Right lobe of liver (tissue), 6 donors: ENCODE measurements around the gene KIF25. TPM values are rescaled to one million over a fixed set of nuclear protein-coding genes. Genes with fewer than 3 reads are reported as not detected.
A peak's percentile ranks its signal among the peaks of the same experiment; 100 is the strongest.

Experiments used
- ATAC-seq, 4 donors: fragments of 200-7000 bp; cut with Tn5 transposase; one replicate each; pipeline ENCODE4 v1.9.1; 2020; ENCODE audit warnings: mild to moderate bottlenecking in 4 of 4, moderate library complexity in 4 of 4
- DNase-seq, 3 donors: peaks; one replicate each; pipeline ENCODE4 v3.0.0-alpha.2; 2020
- H3K27ac ChIP-seq, 3 donors: fragments of 200-600 bp; one replicate each; pipeline ENCODE4 v1.8.0; 2022
- H3K27me3 ChIP-seq, 2 donors: fragments of 200-600 bp; one replicate each; pipeline ENCODE4 v1.8.0; 2022
- H3K36me3 ChIP-seq, 4 donors: fragments of 200-600 bp; sonication (generic) in 1 of 4; one replicate each; pipeline versions ENCODE4 v1.5.1 to v1.8.0; 2017 to 2022; ENCODE audit warnings: control low read depth in 1 of 4
- H3K4me1 ChIP-seq, 4 donors: fragments of 200-600 bp; sonication (generic) in 1 of 4; one replicate each; pipeline versions ENCODE4 v1.5.1 to v1.8.0; 2017 to 2022; ENCODE audit warnings: control low read depth in 1 of 4
- H3K4me3 ChIP-seq, 3 donors: fragments of 200-600 bp; one replicate each; pipeline ENCODE4 v1.8.0; 2022
- H3K9me3 ChIP-seq, 4 donors: fragments of 200-600 bp; sonication (generic) in 1 of 4; one replicate each; pipeline versions ENCODE4 v1.5.1 to v1.8.0; 2017 to 2022; ENCODE audit warnings: control low read depth in 1 of 4
- CTCF ChIP-seq, 4 donors: fragments of 200-600 bp in 3 of 4; fragments of 450-650 bp in 1 of 4; IDR thresholded peaks; one replicate each; pipeline versions ENCODE4 v1.5.1 to v1.8.0; 2016 to 2022; ENCODE audit warnings: antibody characterized with exemption in 4 of 4, mild to moderate bottlenecking in 2 of 4
- POLR2A ChIP-seq: fragments of 450-650 bp; IDR thresholded peaks from one replicate; pipeline ENCODE4 v1.6.1; 2017; ENCODE audit warnings: antibody characterized with exemption, mild to moderate bottlenecking
- WGBS: methylation state at CpG from one replicate; pipeline ENCODE4 v1.1.6; 2018; ENCODE audit warnings: low coverage, low lambda C conversion rate; ENCODE audit not compliant: insufficient coverage; ENCODE audit errors: missing lambda C conversion rate; 5-methylcytosine and 5-hydroxymethylcytosine counted together
- intact Hi-C, 2 donors: fragments of 100-400 bp; cut with DNase I; formaldehyde crosslinking; loops; one replicate each; pipeline versions ENCODE4 v1.11.2 to v1.14.1; 2022
- total RNA-seq, 6 experiments: library from RNA; depleted of rRNA in 2 of 6; stranded (reverse); fragments of >200 nt in 2 of 6; fragmentation: NEBNext Ultra II Directional in 3 of 6; extraction: Animal tissue kit (Norgen Biotek cat#: 25700) in 3 of 6; gene quantifications; one replicate each; pipeline versions ENCODE4 v1.1.0 to v1.2.4, GENCODE V29; 2016 to 2023
- donor health status: DM: no; HTN: yes; CAD: no.
- donor health status: DM: no; HTN: no; CAD: no.
- donor health status: DM: no; HTN: no; CAD: no.
- donor health status: DM: no; HTN: yes; CAD: no.
- donor health status: DM: no; HTN: yes; CAD: no.

KIF25 gene
- total RNA-seq, 6 experiments from 2014 or later: 0.15 TPM; not detected in 5

DNA sequence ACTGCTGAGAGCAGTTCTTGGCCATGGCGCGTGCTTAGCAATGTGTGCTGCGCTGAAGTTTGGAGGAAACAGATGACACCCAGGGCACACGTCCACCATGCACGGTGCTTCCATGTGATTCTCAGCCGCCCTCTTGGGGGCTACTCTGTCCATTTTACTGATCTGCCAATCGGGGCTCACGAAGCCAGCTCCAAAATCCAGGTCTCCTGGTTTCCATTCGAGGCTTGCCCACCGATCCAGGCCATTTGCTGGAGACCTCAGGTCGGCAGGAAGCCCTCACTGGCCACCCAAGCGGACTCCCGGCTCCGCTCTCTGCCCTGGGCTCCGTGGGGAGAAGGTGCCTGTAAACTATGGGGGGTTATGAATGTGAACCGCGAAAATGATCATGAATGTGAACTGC lies 93.2 kb downstream of the KIF25 start:
- Histone ChIP-seq H3K4me3 (no peak overlapping the region), H3K27ac (no peak overlapping the region), H3K4me1 (no peaks in the 10 kb centered on the region), H3K27me3 (no peaks in the 10 kb centered on the region), H3K36me3 (no peaks in the 10 kb centered on the region), H3K9me3 (no peaks in the 10 kb centered on the region)
- no peak for TF ChIP-seq POLR2A
- DNase-seq (peak in 2 of 3 donors; percentile 5 to 8), ATAC-seq (no peak)
- intact Hi-C loops: no loop called here
- WGBS: 69% methylated on average over 11 of the region's 17 CpGs

- no peaks in the 10 kb centered on the region for H3K9me3 ChIP-seq
- no peaks in the 10 kb centered on the region for H3K36me3 ChIP-seq
- ATAC-seq (no peak), DNase-seq (peak in 2 of 3 donors; percentile 6 to 34)
- 94% methylated on average over 2 of the region's 28 CpGs for WGBS
- no peak overlapping the region for H3K27ac ChIP-seq
- H3K27me3 ChIP-seq: no peaks in the 10 kb centered on the region
- TF ChIP-seq POLR2A (no peak), CTCF (IDR thresholded peaks at IDR 0.05) (no peak)
- no peak overlapping the region for H3K4me3 ChIP-seq
- no peaks in the 10 kb centered on the region for H3K4me1 ChIP-seq
- intact Hi-C loops: no loop called here
Measured at GRCh38 chr6:168091381-168092264, 94.2 kb downstream of the KIF25 start.

DNA sequence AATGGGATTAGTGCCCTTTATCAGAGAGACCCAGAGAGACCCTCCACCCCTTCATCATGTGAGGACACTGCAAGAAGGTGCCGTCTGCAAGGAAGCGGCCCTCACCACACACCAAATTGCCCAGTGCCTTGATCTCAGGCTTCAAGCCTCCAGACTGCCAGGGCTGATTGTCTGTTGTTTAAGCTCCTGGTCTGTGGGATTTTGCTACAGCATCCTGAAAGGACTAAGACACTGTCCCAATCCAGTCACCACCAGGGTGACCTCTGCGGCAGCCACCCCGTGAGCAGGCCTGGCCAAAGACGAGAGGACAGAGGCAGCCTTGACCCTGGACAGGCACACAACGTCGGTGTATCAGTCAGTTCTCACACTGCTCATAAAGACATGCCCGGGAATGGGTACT lies 95.1 kb downstream of the KIF25 start:
- ATAC-seq: no peak
- H3K27me3 ChIP-seq: no peaks in the 10 kb centered on the region
- H3K9me3 ChIP-seq: no peaks in the 10 kb centered on the region
- no peak overlapping the region for H3K4me3 ChIP-seq
- WGBS: 74% methylated on average over 5 of the region's 8 CpGs
- no peak overlapping the region for H3K27ac ChIP-seq
- no peaks in the 10 kb centered on the region for H3K4me1 ChIP-seq
- no peak for TF ChIP-seq POLR2A
- no peak for TF ChIP-seq CTCF (IDR thresholded peaks at IDR 0.05)
- intact Hi-C loops: no loop called here
- DNase-seq: peak in 2 of 3 donors; percentile 2 to 12
- no peaks in the 10 kb centered on the region for H3K36me3 ChIP-seq

DNA sequence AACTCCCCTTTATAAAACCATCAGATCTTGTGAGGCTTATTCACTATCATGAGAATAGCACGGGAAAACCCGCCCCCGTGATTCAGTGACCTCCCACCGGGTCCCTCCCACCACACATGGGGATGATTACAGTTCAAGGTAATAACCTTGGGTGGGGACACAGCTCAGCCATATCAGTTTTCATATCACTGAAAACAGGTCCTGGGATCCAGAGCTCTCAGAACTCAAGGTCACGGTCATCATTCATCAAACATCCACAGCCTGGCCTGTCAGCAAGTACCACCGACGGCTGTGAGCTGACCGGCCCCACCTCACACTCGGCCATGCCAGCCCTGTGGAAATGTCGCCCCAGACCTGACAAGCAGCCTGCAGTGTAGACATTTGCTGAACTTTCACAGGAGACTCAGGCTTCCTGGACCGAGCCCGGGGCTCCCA lies 95.6 kb downstream of the KIF25 start:
- Histone ChIP-seq H3K27ac (no peak overlapping the region), H3K27me3 (no peaks in the 10 kb centered on the region), H3K36me3 (no peaks in the 10 kb centered on the region), H3K4me3 (no peak overlapping the region), H3K9me3 (no peaks in the 10 kb centered on the region), H3K4me1 (no peaks in the 10 kb centered on the region)
- intact Hi-C loops: no loop called here
- no peak for ATAC-seq
- peak in 1 of 3 donors; percentile 12 for DNase-seq
- TF ChIP-seq POLR2A: no peak
- 60% methylated on average over 3 of the region's 12 CpGs for WGBS

DNA sequence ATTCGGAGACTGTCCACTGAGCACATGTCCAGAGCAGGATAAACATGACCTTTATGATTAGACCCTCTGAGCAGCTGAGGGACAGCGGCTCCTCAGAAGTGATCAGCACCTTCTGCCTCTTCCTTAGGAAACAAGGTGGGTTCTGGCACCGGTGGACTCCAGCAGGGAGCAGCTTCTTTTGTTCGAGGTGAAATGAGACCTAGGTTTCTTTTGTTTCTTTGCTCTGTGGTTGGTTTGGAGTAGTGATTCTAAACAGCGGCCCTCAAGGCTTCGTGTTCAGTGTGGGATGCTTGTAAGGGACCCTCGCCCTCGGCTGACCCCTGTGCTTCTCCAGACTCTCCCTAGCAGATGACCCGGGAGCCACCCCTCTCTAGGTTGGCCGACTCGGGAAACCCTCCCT lies 96.2 kb downstream of the KIF25 start:
- Histone ChIP-seq H3K9me3 (no peaks in the 10 kb centered on the region), H3K4me3 (no peak overlapping the region), H3K36me3 (no peaks in the 10 kb centered on the region), H3K27ac (no peak overlapping the region), H3K4me1 (no peaks in the 10 kb centered on the region), H3K27me3 (no peaks in the 10 kb centered on the region)
- WGBS: 75% methylated on average over 9 of the region's 11 CpGs
- intact Hi-C loops: no loop called here
- no peak for TF ChIP-seq POLR2A
- TF ChIP-seq CTCF (IDR thresholded peaks at IDR 0.05): no peak
- DNase-seq (peak in 1 of 3 donors; percentile 8), ATAC-seq (no peak)

Other genes starting within 250 kb of the KIF25 start
- 100 to 1,000 TPM in 1 of 6 experiments, 10 to 100 TPM in 5; 77.0 to 106 (median 85.5) TPM for gene AFDN, start 170.8 kb upstream of the KIF25 start, total RNA-seq
- under 1 TPM in 5 of 6 experiments, not detected in 1; 0.07 to 0.23 (median 0.12) TPM for gene FRMD1, start 81.5 kb downstream of the KIF25 start, total RNA-seq